ENCODE measurements around the gene CDK14.
"Not testable (repeated sequence)": the region's sequence is repeated elsewhere in the genome, so short reads cannot be mapped to it uniquely, and the experiment has no call there.

Gene CDK14

DNA sequence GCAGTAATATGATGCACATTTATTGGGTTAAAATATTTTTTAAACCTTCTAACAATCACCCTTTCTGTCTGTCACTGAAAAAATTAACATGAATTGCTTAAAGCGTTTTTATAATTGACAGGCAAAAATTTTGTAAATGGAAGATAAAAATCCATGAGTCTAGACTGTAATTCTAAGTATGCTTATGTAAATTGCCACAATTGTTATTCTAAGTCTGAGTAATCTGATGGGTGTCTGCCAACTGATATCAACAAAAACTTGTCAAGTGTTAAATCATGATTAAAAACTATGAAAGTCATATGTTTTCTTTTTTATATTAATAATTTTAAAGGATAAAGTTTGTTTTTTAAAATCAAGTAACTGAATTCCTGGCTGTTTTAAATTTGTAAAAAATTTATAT is 208.2 kb downstream of the CDK14 start:
- DNase-seq (ENCODE audit: low spot score), result no peak

DNA sequence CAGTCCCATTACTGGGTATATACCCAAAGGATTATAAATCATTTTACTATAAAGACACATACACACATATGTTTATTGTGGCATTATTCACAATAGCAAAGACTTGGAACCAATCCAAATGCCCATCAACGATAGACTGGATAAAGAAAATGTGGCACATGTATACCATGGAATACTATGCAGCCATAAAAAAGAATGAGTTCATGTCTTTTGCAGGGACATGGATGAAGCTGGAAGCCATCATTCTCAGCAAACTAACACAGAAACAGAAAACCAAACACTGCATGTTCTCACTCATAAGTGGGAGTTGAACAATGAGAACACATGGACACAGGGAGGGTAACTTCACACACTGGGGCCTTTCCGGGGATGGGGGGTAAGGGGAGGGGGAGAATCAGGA is 219.4 kb downstream of the CDK14 start:
- not testable (repeated sequence) for DNase-seq (ENCODE audit: low spot score)

DNA sequence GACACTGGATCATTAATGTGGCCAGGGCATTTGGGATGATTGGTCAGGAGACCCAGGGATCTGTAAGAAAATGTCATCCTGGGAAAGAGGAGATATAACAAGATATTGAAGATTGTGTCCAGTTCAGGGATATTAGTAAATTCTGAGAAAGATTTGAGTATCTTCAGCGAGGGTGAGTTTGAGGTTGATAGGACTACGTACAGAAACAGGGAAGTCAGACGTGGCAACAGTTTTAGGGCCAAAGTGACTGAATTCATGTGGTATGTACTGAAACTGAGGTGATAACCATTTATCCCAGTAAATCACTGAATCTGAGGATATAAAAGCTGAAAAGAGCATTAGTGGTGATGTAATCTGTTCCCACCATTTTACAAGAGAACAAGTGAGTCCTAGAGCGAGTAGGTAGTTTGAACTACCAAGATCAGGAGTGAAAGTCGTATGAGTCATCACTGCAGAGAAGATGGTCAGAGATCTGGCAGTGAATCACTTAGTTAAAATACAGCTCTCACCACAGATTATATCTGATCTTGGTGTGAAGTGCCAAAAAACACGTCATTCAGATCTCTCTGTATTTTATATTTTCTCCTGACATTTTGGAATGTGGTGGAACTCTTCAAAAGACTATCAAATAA is 220.5 kb downstream of the CDK14 start:
- no peak for DNase-seq (ENCODE audit: low spot score)

DNA sequence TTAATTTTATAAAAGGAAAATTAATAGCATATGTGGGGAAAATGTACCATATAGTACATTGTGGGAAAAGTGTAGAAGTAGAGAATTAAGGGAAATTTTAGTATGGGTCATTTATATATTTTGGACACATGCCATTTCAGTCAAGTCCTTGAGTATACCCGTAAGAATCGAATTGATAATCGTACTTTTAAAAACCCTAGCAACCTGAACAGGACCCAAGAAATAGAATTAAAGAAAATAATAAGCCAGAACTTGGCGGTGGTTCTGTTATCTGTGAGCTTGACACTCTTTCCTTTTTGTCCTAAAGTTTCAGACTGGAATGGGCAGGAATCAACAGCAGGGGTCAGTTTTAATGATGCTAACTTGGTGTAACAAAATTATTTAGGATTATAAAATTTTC is 221.0 kb downstream of the CDK14 start:
- DNase-seq (ENCODE audit: low spot score), result no peak

DNA sequence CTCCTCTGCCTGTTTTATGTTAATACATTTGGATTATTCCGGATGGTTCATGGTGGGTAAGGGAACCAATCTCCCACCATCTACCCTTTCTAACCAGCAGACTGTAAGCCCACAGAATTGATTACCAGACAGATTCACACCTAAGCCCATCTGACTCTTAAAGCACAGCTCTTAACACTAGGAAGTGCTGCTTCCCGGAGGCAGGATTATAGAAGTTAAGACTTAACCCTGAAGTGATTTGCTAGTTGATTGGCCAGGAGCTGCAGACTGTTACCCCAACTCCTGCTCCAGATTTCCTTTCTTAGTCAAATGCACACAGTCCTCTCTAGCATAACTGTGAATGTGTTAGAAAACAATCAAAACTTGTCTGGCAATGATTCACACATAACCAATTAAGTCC is 221.7 kb downstream of the CDK14 start:
- DNase-seq (ENCODE audit: low spot score), result no peak

DNA sequence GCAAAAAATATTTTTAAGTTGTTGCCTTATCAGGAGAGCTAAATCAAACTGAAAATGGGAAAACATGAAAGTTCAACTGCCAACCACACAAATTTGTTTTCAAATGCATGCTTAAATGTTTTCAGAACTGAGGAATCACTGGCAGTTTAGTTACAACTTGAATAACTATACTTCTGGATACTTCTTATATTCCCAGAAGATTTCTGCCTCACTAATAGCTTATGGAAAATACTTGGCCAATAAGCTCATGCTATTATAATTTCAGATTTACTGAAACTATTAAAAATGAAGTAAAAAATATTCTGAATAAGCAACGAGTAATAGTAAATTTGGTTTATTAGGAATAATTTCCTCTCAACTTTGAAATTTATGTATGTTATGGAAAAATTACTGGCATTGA is 222.2 kb downstream of the CDK14 start:
- DNase-seq (ENCODE audit: low spot score), result no peak

DNA sequence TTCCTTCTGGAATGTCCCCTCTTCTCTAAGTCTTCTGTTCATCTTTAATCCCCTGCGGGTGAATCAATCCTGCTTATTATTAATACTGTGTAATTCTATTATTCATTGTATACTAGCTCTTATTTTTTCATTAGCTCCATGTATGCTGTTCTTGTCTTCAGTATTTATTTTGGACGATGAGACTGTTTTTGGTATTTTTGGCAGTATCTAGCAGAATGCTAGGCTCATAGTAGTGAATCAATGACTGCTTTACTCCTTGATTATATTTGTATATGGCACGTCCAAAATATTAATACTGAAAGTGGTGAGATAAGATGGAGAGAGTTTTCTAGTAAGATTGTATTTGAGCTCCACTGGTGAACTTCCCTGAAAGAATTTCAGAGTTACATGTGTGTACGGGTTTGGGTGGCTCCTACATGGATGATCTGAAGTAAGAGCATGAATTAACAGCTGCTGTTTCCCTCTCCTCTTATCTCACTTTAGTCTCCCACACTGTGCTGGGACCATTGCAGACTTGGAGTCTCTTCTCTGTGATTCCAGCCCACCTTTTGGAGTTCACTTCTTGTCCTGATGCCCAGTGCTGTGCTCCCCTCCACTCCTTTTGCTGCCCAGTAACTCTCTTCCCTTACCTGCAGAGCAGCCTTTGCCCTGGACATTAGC is 226.0 kb downstream of the CDK14 start:
- DNase-seq (ENCODE audit: low spot score), result no peak

DNA sequence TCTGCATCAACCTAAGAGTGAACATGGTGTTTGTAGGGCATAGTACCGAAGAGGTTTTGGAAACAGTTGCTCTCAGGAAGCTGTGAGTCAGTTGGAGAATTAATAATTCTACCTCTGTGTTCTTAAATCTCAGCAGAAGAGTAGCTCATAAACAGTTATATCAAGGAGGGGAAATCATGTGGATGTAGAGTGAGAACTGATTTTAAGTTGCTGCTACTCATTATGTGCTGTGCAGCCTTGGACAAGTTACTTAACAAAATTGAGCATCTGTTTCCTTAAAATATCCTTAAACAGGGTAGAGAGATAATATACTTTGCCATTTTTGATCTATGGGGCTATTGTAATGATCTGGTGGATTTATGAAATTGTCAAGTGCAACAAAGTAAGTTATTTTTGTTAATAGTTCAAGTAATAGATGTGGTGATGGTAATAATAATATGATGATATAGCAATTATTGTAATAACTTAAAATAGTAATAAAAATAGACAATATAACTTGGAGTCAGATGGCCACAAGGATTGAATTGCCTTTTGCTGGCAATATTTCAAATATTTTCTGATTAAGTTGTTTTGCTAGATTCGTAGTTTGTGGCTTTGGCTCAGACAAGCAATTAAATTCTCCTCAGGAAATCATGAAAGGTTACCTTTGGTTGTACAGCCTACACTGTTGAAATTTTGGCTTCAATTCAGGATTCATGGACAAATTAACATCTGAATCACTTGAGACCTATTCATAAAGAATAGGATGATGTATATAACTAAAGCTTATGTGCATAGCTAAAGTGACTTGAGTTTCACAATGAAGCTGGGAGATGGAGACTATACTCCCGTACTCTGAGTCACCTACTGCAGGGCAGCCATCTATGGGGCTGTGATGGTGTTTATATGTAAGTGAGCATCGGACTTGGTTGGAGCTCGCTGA is 228.5 kb downstream of the CDK14 start:
- no peak for DNase-seq (ENCODE audit: low spot score)

DNA sequence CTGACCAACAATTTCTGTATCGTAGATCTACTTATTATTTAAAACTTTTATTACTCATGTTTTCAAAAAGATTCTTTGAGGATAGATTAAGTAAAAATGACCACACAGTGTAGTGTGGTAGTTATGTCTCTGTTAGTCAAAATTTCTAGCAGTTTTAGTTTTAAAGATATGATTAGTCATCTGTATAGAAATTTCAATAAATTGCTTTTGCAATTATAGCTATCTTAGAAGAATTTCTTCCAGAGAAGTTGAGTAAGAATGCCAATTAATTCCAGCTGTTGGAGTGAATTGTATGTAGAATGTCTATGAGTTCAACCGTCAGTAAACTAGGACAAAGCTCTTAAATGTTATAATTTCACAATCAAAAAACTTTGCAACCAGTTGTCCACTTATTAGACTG is 229.7 kb downstream of the CDK14 start:
- no peak for DNase-seq (ENCODE audit: low spot score)

DNA sequence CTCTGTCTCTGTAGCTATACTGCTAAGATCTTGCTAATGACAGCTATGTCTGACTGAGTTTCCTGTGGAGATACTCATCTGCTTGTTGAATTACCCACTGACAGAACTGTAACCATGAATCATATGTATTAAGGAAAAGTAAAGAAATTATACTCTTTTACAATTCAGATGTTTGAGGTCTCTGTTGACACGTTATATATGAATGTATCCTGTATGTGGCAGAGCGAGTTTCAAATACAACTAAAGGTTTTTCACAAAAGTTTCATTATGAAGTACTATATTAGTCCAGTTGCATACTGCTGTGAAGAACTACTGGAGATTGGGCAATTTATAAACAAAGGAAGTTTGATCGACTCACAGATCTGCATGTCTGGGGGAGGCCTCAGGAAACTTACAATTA is 232.5 kb downstream of the CDK14 start:
- DNase-seq (ENCODE audit: low spot score), result no peak

DNA sequence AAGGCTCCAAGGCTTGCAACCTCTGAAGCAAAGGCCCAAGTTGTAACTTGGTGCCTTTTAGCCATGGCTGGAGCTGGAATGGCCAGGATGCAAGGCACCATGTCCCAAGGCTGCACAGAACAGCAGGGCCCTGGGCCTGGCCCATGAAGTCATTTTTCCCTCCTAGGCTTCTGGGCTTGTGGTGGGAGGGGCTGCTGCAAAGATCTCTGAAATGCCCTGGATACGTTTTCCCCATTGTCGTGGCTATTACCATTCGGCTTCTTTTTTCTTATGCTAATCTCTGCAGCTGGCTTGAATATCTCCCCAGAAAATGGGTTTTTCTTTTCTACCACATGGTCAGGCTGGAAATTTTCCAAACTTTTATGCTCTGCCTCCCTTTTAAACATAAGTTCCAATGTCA is 234.2 kb downstream of the CDK14 start:
- DNase-seq (ENCODE audit: low spot score), result no peak

DNA sequence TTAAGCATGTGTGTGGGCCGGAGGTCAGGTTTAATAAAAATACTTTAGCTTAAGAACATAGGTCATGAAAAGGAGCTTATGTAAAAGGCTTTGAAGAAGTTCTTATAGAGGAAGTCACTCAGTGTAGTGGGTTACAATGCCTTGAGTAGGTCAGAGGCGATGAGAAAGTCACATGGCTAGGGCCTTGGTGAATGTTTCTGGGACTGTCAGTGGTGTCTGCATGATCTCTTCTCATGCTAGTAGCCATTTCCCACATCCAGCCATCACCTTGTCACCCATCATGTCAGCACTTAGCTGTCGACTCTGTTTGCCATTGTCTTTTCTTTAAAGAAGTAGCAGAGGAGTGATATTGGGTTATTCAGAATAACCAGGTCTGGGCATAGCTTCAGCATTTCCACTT is 236.6 kb downstream of the CDK14 start:
- DNase-seq (ENCODE audit: low spot score), result no peak

DNA sequence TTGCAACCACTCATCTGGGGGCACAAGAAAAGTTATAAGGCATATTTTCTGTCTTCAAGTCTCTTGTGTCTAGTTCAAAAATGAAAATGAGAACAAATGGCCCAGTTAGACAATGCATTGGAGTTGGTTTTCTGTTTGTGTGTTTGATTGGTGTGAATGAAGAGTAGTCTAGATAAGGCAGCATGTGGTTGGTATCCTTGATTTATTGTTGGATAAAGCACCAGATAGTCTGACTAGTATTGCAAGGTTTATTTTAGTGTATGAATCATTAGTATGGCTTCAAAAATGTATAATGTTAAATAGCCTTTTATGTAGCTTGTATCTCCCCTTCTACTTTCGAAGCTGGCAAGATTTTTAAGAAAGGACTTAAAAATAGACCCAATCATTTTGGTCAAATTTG is 237.3 kb downstream of the CDK14 start:
- DNase-seq (ENCODE audit: low spot score), result no peak

DNA sequence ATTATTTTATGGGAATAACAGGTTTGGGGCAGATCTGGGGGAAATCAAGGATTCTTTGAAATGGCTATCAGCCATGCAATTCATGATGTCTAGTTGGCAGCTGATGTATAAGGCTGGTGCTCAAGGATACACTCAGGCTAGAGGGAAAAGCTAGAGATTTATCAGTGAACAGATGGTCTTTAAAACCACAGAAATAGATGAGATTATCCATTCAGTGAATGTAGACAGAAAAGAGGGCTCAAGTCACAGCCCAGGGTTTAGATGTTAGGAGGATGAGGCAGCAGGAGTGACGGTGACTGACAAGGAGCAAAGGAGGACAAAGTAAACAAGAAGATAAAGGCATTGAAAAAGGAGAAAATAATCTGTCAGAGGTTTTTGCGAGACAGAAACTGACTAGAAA is 238.7 kb downstream of the CDK14 start:
- DNase-seq (ENCODE audit: low spot score), result no peak

DNA sequence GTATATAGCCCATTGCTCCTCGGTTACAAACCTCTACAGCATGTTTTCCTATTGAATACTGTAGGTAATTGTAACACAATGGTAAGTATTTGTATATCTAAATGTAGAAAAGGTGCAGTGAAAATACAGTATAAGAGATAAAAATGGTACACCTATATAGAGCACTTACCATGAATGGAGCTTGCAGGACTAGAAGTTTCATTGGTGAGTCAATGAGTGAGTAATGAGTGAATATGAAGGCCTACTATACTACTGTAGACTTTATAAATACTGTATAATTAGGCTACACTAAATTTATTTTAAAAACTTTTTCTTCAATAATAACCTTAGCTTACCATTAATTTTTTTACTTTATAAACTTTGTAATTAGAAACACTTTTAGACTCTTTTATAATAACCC is 239.7 kb downstream of the CDK14 start:
- no peak for DNase-seq (ENCODE audit: low spot score)

DNA sequence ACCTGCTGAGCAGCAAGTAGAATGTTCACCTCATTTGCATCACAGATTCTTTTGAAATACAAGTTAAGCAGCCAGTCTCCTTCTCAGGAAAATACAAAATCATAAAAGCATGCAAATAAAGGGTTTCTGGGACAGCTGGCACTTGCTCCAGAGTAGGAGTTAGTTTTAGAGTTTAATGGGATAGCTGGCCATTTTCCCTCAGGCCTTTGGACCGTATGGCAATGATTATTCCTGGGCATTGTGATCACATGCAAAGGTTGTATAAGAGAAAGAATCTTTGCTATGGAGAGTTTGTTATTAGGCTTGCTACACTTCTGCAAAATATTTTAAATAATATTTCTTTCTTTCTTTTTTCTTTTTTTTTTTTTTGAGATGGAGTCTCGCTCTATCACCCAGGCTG is 240.8 kb downstream of the CDK14 start:
- no peak for DNase-seq (ENCODE audit: low spot score)

DNA sequence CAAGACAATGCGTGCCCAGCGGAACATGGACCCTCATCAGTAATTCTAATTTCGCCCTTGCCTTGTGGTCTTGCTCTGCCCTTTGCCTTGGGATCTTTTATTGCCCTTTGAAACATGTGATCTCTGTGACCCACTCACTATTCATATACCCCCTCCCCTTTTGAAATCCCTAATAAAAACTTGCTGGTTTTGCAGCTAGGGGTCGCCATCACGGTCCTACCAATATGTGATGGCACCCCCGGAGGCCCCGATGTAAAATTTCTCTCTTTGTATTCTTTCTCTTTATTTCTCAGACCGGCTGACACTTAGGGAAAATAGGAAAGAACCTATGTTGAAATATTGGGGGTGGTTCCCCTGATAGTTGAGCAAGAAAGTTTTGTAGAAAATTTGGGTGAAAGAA is 242.7 kb downstream of the CDK14 start:
- DNase-seq (ENCODE audit: low spot score), result no peak

DNA sequence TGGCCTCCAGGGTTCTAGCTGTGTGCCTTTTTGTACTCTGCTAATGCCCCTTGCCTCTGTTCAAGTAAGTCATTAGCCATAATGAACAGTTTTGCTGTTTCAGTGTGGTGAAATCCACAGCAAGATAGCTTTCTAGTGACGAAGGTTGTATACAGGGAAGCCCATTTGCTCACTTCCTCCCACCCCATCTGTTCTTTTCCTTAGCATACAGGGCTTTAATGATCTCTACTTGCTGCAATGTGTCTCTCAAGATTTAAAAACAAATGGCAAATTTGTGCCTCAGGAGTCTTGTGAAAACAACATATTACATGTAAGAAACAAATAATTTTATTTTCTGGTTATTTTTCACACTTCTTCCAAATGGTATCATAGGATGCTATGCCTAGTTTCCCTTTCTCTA is 243.2 kb downstream of the CDK14 start:
- DNase-seq (ENCODE audit: low spot score), result no peak

DNA sequence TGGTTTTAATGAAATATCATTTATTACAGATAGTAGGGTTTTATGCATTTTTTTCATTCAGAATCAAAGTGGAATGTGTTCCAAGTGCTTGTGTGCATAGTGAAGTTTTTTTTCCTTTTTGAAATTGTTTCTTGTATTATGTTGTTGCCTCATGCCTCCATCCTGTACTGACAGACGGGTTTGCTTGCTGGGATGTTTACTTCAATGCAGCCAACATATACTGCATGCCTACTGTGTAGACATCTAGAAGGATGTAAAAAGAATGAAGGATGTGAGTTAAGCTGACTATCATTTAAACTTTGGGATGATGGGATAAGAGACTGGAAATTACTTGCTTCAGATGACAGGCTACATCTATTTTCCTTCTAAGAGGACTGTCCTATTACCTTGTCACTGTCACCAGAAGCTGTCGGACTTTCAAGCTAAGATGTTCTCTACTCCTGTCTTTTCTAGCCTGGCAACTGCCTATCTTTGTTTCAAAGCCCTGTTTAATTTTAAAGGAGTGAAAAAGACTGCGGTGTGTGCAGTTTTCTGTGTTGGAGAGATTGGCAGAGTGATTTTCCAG is 243.7 kb downstream of the CDK14 start:
- no peak for DNase-seq (ENCODE audit: low spot score)

DNA sequence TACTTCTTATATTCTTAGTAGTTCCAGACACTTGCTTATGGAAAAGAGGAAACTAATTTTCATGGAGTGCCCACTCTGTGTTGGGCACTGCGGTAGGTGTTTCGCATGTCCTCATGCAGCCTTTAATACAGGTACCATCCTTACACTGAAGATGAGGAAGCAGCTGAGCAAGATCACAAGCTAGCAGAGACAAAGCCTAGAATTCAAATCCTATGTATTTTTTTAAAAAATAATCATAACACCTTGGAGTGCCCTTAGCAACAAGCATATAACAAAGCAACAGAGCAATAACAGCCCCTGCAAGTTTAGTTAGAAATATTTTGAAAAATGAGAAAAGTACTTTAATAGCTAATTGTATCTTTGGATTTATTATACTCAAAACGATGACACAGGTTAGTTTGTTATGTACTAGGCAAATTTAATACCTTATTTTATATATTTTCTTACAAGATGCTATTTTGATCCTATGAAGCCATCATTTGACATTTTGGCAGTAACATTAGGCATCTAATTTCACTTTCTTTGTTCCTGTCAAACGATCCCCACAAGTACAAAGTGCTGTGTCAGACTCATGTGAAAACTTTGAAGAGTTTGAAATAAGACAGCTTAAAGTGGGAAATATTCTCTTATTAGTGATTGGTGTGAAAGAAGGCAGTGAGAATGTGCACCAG is 245.8 kb downstream of the CDK14 start:
- no peak for DNase-seq (ENCODE audit: low spot score)

DNA sequence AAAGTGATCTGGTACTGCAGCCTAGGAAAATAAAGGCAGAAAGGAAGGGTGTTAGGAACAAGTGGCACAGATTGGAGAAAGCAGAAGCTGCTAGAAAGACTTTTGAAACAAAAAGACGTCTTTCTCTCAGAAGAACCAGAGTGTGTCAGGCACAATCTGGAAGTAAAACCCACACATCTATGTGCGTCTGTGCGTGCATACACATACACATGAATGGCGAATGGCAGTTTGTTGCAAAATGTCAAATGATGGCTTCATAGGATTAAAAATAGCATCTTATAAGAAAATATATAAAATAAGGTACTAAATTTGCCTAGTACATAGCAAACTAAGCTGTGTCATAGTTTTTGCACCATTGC is 246.3 kb downstream of the CDK14 start:
- no peak for DNase-seq (ENCODE audit: low spot score)

DNA sequence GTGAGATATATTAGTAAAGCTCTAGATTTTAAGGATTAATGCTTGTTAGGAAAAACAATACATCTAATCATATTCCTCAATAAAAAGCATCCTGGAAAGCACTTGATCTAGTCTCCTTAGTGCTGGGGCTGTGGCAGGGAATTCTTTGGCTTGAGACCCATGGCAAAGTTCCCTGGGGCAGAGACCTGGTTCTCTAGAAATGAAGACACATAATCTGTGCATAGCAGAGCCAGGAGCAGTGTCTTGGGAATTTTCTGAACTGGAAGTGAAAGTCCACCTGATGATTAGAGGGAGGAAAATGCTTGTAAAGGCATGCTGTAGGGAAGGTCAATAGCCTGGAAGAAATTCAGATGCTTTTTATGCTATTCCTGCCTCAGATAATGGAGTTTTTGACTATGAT is 247.4 kb downstream of the CDK14 start:
- DNase-seq (ENCODE audit: low spot score), result no peak
